Esophagus muscularis mucosa (tissue), 4 donors: Measurements from ENCODE around the gene FGF11.

Source experiments
- CTCF ChIP-seq, 3 experiments: fragments of 200-600 bp in 2 of 3; fragments of 450-650 bp in 1 of 3; sonication (generic) in 2 of 3; IDR thresholded peaks; one replicate each; pipeline ENCODE4 v1.5.1; 2017 to 2019; ENCODE audit warnings: antibody characterized with exemption in 3 of 3, mild to moderate bottlenecking in 2 of 3, moderate library complexity in 1 of 3
- EP300 ChIP-seq: sonication (generic); formaldehyde crosslinking; IDR thresholded peaks from one replicate; pipeline ENCODE4 v1.6.1; 2017; ENCODE audit warnings: antibody characterized with exemption
- POLR2A ChIP-seq: fragments of 450-650 bp; IDR thresholded peaks from one replicate; pipeline ENCODE4 v1.6.1; 2017; ENCODE audit warnings: antibody characterized with exemption, moderate library complexity, mild to moderate bottlenecking, low read depth
- POLR2AphosphoS5 ChIP-seq, 2 donors: sonication (generic); formaldehyde crosslinking; IDR thresholded peaks; one replicate each; pipeline ENCODE4 v1.6.1; 2017; ENCODE audit warnings: antibody characterized with exemption in 2 of 2

- TF ChIP-seq CTCF (IDR thresholded peaks at IDR 0.05) = no peak
- TF ChIP-seq POLR2A = no peak
- no peak for TF ChIP-seq POLR2AphosphoS5 (IDR thresholded peaks at IDR 0.05)
- TF ChIP-seq EP300 = no peak
These were observed 40.7 kb downstream of the FGF11 start for GRCh38 chr17:7480089-7480384.
